Effector memory CD8-positive, alpha-beta T cell (primary cell): ENCODE measurements around the gene NKX2-4.
"Not testable (repeated sequence)": the region's sequence is repeated elsewhere in the genome, so short reads cannot be mapped to it uniquely, and the experiment has no call there.

Experiments used
- ATAC-seq: fragments of 150-1000 bp; cut with Tn5 transposase; replicated peaks from 2 replicates; pipeline ENCODE4 v1.10.0; 2021; ENCODE audit warnings: mild to moderate bottlenecking, moderate library complexity
- DNase-seq, 3 experiments: peaks; one replicate each; pipeline ENCODE4 v3.0.0; 2021
- H3K27ac Mint-ChIP-seq, 2 donors: one replicate each; pipeline ENCODE4 v1.8.0; 2022; ENCODE audit warnings: mild to moderate bottlenecking in 2 of 2, mixed read lengths in 2 of 2, moderate library complexity in 2 of 2
- H3K27me3 Mint-ChIP-seq, 2 donors: one replicate each; pipeline ENCODE4 v1.8.0; 2022; ENCODE audit warnings: mixed read lengths in 2 of 2
- H3K36me3 Mint-ChIP-seq: one replicate; pipeline ENCODE4 v1.8.0; 2022; ENCODE audit warnings: mild to moderate bottlenecking, moderate library complexity, mixed read lengths; ENCODE audit not compliant: insufficient read depth
- H3K4me1 Mint-ChIP-seq, 2 donors: one replicate each; pipeline ENCODE4 v1.8.0; 2022; ENCODE audit warnings: low read depth in 2 of 2, mixed read lengths in 2 of 2
- H3K4me3 Mint-ChIP-seq, 2 donors: one replicate each; pipeline ENCODE4 v1.8.0; 2022; ENCODE audit warnings: mild to moderate bottlenecking in 2 of 2, mixed read lengths in 2 of 2, moderate library complexity in 2 of 2
- H3K9me3 Mint-ChIP-seq, 2 donors: one replicate each; pipeline ENCODE4 v1.8.0; 2022; ENCODE audit warnings: mixed read lengths in 2 of 2

NKX2-4 gene

DNA sequence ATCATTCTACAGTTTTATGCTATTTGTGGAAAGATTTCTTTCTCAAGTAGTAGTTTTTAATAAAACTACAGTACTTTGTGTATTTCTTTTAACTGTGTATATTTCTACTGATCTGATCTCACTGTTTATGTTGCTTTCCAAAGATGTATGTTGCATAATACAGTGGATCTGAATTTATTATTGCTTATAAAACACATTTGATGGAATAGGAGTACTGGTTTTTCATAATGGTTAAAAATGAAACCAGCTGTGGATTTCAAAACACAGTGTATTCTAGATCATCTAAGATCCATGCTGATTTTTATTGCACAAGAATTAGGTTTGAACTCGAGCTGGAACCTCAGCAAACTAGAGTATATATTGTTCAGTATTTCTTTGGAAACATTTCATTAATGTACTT lies 8.0 kb downstream of the NKX2-4 start:
- Mint-ChIP-seq H3K4me3 (no peak overlapping the region), H3K4me1 (peaks cover 5% of the 10 kb centered on the region in 2 donors), H3K27me3 (peaks cover 21 to 27% of the 10 kb centered on the region in 2 donors), H3K9me3 (no peaks in the 10 kb centered on the region), H3K36me3 (peaks cover 24% of the 10 kb centered on the region), H3K27ac (no peak overlapping the region)
- ATAC-seq (no peak), DNase-seq (no peak)

DNA sequence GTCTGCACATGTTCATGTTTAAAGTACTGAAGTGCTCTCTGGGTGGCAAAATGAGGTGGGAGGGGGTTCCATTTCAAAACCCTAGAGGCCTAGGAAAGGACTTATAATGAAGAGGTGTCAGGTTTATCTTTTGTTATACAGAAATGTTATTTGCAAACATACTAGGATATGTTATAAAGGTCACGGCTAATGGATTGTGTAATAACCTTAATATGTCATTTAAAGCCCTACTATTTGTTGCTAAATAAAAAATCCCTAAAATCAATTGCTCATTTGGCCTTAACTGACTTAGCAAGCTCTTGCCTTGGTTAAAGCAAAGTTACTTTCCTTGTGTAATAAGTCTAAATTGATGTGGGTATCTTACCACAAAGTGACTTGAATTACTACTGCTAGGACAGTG lies 8.8 kb downstream of the NKX2-4 start:
- peaks cover 31% of the 10 kb centered on the region for H3K36me3 Mint-ChIP-seq
- peaks cover 5% of the 10 kb centered on the region in 2 donors for H3K4me1 Mint-ChIP-seq
- H3K4me3 Mint-ChIP-seq, result no peak overlapping the region
- DNase-seq (no peak), ATAC-seq (no peak)
- H3K27me3 Mint-ChIP-seq, result peaks cover 20 to 24% of the 10 kb centered on the region in 2 donors
- H3K27ac Mint-ChIP-seq, result no peak overlapping the region
- no peaks in the 10 kb centered on the region for H3K9me3 Mint-ChIP-seq

DNA sequence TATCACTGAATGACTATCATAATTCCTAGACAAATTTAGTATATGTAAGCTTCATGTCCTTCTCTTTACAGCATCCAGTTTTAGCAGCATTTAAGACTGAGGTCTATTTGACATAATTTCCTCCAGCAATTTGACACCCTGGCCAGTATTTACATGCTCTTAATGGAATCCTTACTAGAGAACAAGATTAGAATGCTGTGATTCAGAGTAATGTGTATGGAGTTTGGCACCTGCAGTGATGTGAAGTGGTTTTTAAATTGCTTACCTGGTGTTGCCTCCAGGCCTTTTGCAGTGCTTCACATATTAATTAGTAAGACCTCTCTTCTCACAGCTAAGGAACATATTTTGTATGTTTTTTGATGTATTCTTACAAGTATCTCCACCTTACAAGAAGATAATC lies 9.8 kb downstream of the NKX2-4 start:
- Mint-ChIP-seq H3K4me3 (no peak overlapping the region), H3K9me3 (no peaks in the 10 kb centered on the region), H3K27me3 (peaks cover 9 to 14% of the 10 kb centered on the region in 2 donors), H3K27ac (no peak overlapping the region), H3K36me3 (peaks cover 35% of the 10 kb centered on the region), H3K4me1 (peaks cover 5% of the 10 kb centered on the region in 2 donors)
- no peak for ATAC-seq
- no peak for DNase-seq

DNA sequence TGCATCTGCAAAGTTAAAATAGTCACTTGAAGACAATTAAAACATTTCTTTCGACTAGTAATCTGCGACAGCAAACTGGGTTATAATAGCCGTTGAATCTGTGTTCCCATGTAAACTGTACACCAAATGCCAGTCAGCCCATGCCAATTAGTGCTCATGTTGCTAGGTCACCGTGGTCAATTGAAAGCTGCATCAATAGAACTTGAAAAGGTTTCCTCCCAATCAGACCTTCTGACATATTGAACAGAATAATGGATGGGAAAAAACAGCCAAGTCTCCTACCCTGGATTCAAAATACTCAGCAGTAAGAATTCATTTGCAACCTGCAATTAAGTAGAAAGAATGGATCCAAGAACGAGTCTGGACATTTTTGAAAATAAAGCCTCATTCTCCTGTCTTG lies 11.2 kb downstream of the NKX2-4 start:
- H3K36me3 Mint-ChIP-seq, result peaks cover 39% of the 10 kb centered on the region
- H3K27ac Mint-ChIP-seq, result no peak overlapping the region
- H3K27me3 Mint-ChIP-seq, result no peaks in the 10 kb centered on the region
- DNase-seq (no peak), ATAC-seq (no peak)
- no peaks in the 10 kb centered on the region for H3K4me1 Mint-ChIP-seq
- H3K9me3 Mint-ChIP-seq, result no peaks in the 10 kb centered on the region
- H3K4me3 Mint-ChIP-seq, result no peak overlapping the region

DNA sequence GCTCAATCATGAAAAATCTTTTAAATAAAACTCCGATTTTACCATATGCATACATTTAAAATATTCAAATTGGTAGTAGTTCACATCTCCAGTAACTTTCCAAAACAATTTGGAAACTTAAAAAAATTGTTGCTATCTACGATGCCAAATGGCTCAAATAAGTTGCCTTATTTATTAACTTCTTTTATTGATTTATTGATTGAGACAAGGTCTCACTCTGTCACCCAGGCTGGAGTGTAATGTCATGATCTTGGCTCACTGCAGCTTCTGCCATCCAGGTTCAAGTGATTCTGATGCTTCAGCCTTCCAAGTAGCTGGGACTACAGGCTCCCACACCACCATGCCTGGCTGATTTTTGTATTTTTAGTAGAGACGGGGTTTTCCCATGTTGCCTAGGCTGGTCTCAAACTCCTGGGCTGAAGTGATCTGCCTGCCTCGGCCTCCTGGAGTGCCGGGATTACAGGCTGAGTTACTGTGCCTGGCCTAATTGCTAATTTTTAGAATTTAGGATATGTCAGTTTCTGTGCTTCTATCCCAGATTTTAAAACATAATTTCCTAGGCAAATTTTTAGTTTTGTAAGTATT lies 12.9 kb downstream of the NKX2-4 start:
- Mint-ChIP-seq H3K36me3 (peaks cover 37% of the 10 kb centered on the region), H3K4me3 (no peak overlapping the region), H3K27me3 (no peaks in the 10 kb centered on the region), H3K9me3 (no peaks in the 10 kb centered on the region), H3K27ac (no peak overlapping the region), H3K4me1 (no peaks in the 10 kb centered on the region)
- DNase-seq (no peak), ATAC-seq (no peak)

DNA sequence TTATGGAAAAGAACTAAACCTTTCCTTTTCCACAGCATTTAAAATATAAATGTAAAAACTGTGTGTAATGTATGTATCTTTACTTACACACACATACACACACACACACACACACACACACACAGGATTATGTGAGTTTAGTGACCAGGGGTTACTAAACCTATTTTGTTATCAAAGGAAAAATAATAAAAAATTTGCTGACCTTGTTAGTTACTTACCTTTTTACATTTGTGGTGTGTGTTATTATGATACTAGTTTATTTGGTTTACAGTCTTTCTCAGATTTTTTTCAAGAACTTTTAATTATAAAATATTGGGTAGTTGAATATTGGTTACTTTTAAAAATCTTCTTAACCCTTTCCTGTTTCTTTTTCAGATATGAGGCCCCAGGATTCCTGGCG lies 15.7 kb downstream of the NKX2-4 start:
- no peaks in the 10 kb centered on the region for H3K9me3 Mint-ChIP-seq
- H3K27ac Mint-ChIP-seq, result no peak overlapping the region
- ATAC-seq (no peak), DNase-seq (no peak)
- no peaks in the 10 kb centered on the region for H3K27me3 Mint-ChIP-seq
- H3K36me3 Mint-ChIP-seq, result peaks cover 51% of the 10 kb centered on the region
- H3K4me1 Mint-ChIP-seq, result peaks cover 0 to 5% of the 10 kb centered on the region in 2 donors
- H3K4me3 Mint-ChIP-seq, result no peak overlapping the region

DNA sequence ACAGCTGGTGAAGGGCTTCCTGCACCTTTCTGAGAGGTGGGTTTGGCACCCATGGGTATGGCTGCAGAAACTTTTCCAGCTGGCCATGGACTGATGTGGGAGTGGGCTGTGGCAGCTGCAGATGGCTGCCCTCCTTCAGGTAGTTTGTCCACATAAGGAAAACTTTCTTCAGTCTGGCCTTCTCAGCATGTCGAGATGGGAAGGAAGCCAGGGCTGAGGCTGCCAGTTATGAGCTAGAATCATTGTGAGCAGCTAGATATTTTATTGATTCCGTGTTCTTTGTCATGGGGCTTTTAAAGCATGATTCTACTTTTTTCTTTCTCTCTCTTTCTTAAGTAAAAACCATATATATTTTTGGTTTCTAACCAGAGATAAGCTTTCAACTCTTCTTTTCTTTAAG lies 16.6 kb downstream of the NKX2-4 start:
- Mint-ChIP-seq H3K27me3 (no peaks in the 10 kb centered on the region), H3K4me1 (peaks cover 3 to 8% of the 10 kb centered on the region in 2 donors), H3K36me3 (peaks cover 44% of the 10 kb centered on the region), H3K27ac (no peak overlapping the region), H3K9me3 (no peaks in the 10 kb centered on the region), H3K4me3 (no peak overlapping the region)
- no peak for ATAC-seq
- no peak for DNase-seq

DNA sequence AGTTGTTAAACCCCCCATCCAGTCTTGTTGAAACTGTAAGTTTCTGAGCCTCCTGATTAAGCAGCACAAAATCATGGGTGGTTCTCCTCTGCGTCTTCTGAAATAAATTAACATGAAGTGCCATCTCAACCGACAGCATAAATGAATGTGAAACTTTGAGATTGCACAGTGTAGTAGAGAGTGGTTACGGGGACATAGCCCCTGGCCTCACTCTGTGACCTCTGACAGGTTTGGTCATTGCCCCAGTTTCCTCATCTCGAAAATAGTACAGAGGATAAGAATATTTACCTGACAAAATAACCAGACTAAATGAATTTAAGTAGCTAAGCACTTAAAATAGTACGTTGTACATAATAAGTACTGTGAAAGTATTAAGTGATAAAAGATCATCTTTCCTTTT lies 19.1 kb downstream of the NKX2-4 start:
- DNase-seq (no peak), ATAC-seq (no peak)
- Mint-ChIP-seq H3K4me3 (no peak overlapping the region), H3K36me3 (peaks cover 38% of the 10 kb centered on the region), H3K4me1 (peaks cover 7 to 13% of the 10 kb centered on the region in 2 donors), H3K9me3 (no peaks in the 10 kb centered on the region), H3K27me3 (no peaks in the 10 kb centered on the region), H3K27ac (no peak overlapping the region)

DNA sequence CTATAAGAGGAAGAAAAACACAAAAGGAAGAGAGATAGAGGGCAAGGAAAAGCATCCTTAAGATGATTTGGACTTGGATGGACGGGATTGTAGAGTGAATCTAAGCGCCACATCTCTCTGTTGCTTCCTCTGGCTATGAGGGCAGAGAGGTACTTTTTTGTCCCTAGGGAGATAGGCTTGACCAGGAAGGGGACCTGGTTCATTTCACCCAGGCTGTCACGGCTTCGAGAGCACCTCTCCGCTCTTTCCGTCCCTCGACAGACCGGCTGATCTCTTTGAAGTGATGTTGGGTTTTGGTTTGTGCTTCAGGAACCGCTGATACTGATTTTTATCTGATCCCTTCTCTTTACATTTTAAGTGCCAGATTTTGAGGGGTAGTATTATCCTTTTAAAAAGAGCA lies 19.6 kb downstream of the NKX2-4 start:
- Mint-ChIP-seq H3K4me3 (no peak overlapping the region), H3K36me3 (peaks cover 42% of the 10 kb centered on the region), H3K27ac (no peak overlapping the region), H3K27me3 (no peaks in the 10 kb centered on the region), H3K9me3 (no peaks in the 10 kb centered on the region), H3K4me1 (peaks cover 7 to 13% of the 10 kb centered on the region in 2 donors)
- no peak for ATAC-seq
- no peak for DNase-seq

DNA sequence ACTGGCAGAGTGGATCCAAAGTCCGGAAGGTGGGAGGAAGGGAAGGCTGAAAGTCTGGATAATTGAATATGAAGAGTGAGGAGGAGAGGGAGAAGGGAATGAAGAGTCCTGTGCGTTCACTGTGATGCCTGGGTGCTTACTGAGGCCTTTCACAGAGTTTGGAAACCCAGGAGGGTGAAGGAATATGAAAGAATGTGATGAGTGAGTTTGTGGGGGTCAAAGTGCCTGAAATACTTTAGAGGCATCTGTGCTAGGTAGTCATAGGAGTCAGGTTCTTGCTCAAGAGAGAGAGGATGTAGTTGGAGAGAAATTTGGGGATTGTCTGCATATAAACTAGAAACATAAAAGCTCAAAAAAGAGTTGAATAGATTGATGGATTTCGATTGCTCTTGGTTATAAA lies 20.7 kb downstream of the NKX2-4 start:
- no peak overlapping the region for H3K27ac Mint-ChIP-seq

DNA sequence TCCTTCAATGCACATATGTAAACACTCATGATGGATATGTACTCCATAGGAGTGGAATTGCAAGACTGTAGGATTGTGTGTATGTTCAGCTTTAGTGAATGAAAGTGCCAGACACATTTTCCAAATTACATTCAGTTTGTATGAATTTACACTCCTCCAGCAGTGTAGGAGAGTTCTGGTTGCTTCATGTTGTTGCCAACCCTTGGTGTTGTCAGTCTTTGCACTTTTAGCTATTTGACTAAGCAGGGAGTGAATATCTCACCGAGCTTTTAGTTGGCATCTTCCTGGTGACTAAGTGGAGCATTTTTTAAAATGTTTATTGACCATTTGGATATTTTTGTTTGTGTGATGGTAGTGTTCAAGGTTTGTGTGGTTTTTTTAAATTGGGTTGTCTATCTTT lies 23.9 kb downstream of the NKX2-4 start:
- Mint-ChIP-seq H3K4me3 (no peak overlapping the region), H3K27ac (peak overlapping the region in 1 of 2 donors; percentile 38), H3K27me3 (no peaks in the 10 kb centered on the region), H3K36me3 (peaks cover 51% of the 10 kb centered on the region), H3K4me1 (peaks cover 8 to 13% of the 10 kb centered on the region in 2 donors), H3K9me3 (no peaks in the 10 kb centered on the region)
- ATAC-seq (no peak), DNase-seq (no peak)

More for the DNA sequence above, 20.7 kb downstream of the NKX2-4 start:
- DNase-seq (no peak), ATAC-seq (no peak)
- no peak overlapping the region for H3K4me3 Mint-ChIP-seq
- H3K9me3 Mint-ChIP-seq, result no peaks in the 10 kb centered on the region
- peaks cover 42% of the 10 kb centered on the region for H3K36me3 Mint-ChIP-seq
- H3K27me3 Mint-ChIP-seq, result no peaks in the 10 kb centered on the region
- peaks cover 7 to 13% of the 10 kb centered on the region in 2 donors for H3K4me1 Mint-ChIP-seq

DNA sequence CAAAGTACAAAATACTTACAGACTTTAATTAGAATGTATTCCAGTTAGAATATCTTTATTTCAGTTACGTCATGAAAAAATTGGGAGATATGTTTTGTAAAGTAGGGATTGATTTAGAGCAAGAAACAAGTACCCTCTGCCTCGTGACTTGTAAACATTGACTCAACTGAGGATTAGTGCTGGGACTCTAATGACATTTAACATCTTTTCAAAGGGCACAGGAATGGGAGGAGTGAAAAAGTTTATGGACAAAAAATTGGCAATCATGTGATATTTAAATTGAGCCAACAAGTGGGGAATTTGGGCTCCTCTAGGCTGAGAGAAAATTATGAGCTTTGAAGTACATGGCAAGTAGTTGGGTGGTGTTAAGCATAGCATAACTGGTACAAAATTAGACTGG lies 25.3 kb downstream of the NKX2-4 start:
- Mint-ChIP-seq H3K27me3 (no peaks in the 10 kb centered on the region), H3K27ac (peak overlapping the region in 1 of 2 donors; percentile 7), H3K36me3 (peaks cover 47% of the 10 kb centered on the region), H3K4me1 (peaks cover 8 to 13% of the 10 kb centered on the region in 2 donors), H3K9me3 (no peaks in the 10 kb centered on the region), H3K4me3 (no peak overlapping the region)
- DNase-seq (no peak), ATAC-seq (no peak)

DNA sequence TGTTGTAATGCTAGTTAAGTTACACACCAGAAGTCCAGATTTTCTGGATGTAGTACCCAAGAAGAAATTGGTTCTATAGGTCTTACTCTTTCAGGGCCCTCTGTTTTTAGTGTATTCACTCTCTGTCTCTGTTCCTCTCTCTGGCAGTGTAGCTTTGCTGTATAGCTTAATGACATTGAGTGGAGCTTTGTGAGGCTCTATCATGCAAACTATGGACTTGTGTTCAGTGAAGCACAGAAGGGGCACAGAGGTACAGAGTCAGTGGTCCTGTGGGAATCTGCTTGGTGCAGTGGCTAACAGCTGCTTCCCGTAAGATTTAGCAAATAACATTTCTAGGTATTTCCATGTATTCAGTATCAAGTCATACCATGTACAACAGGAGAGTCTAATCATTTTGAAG lies 26.1 kb downstream of the NKX2-4 start:
- H3K4me3 Mint-ChIP-seq, result no peak overlapping the region
- no peaks in the 10 kb centered on the region for H3K9me3 Mint-ChIP-seq
- peaks cover 55% of the 10 kb centered on the region for H3K36me3 Mint-ChIP-seq
- peaks cover 6 to 8% of the 10 kb centered on the region in 2 donors for H3K4me1 Mint-ChIP-seq
- H3K27me3 Mint-ChIP-seq, result no peaks in the 10 kb centered on the region
- ATAC-seq (no peak), DNase-seq (no peak)
- no peak overlapping the region for H3K27ac Mint-ChIP-seq

DNA sequence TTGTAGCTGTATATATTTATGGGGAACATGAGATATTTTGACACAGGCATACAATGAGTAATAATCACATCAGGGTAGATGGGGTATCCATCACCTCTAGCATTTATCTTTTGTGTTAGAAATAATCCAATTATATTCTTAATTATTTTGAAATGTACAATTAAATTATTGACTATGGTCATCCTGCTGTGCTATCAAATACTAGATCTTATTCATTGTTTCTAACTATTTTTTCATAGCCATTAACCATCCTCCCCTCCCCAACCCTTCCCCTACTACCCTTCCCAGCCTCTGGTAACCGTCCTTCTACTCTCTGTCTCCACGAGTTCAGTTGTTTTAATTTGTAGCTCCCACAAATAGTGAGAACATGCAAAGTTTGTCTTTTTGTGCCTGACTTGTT lies 28.5 kb downstream of the NKX2-4 start:
- H3K9me3 Mint-ChIP-seq, result no peaks in the 10 kb centered on the region
- no peaks in the 10 kb centered on the region for H3K27me3 Mint-ChIP-seq
- H3K36me3 Mint-ChIP-seq, result peaks cover 65% of the 10 kb centered on the region
- H3K4me3 Mint-ChIP-seq, result no peak overlapping the region
- DNase-seq (no peak), ATAC-seq (no peak)
- peaks cover 6 to 7% of the 10 kb centered on the region in 2 donors for H3K4me1 Mint-ChIP-seq
- H3K27ac Mint-ChIP-seq, result no peak overlapping the region

DNA sequence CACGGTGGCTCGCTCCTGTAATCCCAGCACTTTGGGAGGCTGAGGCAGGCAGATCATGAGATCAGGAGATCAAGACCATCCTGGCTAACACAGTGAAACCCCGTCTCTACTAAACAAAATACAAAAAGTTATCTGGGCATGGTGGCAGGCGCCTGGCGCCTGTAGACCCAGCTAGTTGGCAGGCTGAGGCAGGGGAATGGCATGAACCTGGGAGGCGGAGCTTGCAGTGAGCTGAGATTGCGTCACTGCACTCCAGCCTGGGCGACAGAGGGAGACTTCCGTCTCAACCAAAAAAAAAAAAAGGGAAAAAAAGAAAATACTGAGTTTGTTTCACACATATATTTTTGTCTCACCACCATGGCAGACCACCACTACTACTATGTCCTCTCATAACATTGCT lies 31.1 kb downstream of the NKX2-4 start:
- H3K27me3 Mint-ChIP-seq, DNase-seq, H3K4me3 Mint-ChIP-seq, H3K4me1 Mint-ChIP-seq, ATAC-seq, H3K27ac Mint-ChIP-seq, H3K9me3 Mint-ChIP-seq: not testable (repeated sequence)
- peaks cover 65% of the 10 kb centered on the region for H3K36me3 Mint-ChIP-seq
